ENCODE data around the gene ZNF595.
"Not testable (repeated sequence)": the region's sequence is repeated elsewhere in the genome, so short reads cannot be mapped to it uniquely, and the experiment has no call there.

ZNF595 gene

DNA sequence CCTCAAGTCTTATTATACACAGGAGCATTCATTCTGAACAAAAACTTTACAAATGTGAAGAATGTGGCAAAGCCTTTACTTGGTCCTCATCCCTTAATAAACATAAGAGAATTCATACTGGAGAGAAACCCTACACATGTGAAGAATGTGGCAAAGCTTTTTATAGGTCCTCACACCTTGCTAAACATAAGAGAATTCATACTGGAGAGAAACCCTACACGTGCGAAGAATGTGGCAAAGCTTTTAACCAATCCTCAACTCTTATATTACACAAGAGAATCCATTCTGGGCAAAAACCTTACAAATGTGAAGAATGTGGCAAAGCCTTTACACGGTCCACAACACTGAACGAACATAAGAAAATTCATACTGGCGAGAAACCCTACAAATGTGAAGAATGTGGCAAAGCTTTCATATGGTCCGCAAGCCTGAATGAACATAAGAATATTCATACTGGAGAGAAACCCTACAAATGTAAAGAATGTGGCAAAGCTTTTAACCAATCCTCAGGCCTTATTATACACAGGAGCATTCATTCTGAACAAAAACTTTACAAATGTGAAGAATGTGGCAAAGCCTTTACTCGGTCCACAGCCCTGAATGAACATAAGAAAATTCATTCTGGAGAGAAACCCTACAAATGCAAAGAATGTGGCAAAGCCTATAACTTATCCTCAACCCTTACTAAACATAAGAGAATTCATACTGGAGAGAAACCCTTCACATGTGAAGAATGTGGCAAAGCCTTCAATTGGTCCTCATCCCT is 33.6 kb downstream of the ZNF595 start:
- DNase-seq, result not testable (repeated sequence)

DNA sequence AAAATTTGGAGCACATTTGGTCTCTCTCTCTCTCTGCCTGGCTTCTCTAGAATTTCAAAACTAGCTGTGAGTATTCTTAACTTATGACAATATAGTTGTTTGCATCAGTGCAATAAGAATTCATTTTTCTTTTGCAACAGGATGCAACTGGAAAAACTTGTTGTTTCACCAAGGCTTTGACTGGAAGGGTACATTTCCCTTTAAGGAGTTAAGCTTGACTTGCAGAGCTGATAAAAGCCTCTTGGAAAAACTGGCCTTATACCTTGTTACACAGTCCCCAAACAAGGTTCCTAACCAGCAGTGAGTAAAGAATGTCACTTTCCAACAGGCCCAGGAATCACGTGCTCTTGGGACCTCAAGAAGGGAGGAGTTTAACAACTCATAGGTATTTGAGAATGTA is 45.3 kb downstream of the ZNF595 start:
- no peak for DNase-seq

DNA sequence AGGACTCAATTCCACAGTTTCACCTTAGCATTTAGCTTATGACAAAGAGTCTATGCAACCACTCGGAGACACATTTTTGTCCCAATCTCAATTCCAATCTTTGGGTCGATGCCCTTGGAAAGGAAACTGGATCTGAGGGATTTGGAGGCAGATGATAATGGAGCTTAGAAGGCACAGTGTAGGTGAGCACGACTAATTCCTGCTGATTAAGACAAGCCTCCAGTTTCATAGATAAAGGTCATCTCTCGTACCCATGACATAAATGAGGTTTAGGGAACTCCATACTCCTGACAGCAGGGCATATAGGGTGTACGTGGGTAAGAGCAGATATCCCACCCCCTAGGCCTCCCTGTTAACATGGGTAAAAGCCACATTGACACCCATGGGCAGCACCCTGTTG is 46.7 kb downstream of the ZNF595 start:
- no peak for DNase-seq

DNA sequence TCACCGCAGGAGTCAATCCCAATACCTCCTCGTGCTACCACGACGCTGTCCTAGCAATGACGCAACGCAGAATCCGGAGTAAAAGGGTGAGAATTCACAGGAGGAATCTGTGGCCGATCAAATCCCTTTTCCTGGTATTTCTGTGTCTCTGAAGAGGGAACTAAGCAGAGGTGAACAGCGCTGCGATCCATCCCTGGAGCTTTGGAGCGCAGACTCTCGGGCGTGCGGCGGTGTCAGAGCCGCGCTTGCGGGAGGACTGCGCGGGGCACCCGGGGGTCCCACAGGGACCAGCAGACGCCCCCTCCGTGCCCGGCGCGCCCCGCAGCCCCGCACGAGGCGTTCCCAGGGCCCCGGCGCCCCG is 53.9 kb downstream of the ZNF595 start:
- no peak for DNase-seq

DNA sequence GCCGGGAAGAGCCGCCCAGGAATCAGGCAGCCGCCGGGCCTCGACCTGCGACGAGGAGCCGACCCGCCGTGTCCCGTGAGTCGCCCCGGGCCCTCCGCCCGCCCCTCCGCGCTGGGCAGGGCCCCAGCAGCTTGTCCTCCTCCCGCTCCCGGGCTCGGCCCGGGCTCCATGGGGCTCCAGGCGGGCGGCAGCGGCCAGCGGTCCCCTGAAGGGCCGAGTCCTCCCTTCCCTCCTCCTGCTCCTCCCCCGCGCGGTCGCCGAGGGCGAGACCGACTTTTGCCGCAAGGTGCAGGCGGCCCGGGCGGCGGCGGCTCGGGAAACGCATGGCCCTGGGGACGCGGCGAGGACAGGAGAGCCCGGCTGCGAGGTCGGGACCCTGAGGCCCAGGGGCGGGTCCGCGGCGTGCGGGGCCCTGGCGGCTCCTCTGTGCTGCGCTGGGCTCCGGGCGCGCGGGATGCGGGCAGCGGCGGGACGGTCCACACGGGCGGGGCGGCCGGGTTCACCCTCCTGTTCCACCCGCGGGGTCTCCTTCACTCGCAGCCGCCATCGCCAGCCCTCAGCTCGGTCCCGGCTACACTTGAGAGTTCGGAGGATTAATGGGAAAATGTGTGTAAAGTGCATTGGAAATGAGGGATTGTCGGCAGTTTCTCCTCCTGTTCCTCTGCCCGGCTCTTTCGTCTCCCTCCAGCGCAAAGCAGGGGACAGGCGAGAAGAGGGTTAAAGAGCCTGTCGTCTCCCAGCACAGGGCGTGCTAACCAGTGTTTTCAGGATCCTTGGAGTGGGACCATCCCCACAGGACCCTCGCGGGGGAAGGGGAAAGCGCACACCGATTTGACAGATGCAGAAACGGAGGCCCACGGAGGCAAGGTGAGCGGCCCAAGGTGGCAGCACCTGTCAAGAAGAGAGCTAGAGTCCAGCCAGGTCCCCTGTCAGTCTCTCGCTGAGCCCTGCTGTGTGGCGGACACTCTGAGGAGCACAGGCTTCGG is 54.6 kb downstream of the ZNF595 start:
- DNase-seq, result no peak

DNA sequence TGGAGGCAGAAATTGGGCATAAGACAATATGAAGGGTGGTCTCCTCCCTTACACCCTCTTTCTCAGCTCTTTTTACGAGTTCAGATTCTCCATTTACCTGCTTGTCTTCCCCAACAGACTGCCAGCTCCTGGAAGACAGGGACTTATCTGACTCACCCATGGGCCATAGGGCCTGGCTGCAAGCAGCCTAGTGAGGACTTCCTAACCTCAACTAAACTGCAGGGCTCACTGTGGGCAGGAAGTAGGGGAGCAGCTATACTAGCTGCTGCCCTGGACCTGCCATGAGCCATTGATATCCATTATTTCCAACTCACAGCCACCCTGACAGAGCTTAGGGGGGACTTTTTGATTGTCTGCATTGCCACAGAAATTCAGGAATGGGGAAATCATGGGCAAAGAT is 59.6 kb downstream of the ZNF595 start:
- DNase-seq, result no peak

DNA sequence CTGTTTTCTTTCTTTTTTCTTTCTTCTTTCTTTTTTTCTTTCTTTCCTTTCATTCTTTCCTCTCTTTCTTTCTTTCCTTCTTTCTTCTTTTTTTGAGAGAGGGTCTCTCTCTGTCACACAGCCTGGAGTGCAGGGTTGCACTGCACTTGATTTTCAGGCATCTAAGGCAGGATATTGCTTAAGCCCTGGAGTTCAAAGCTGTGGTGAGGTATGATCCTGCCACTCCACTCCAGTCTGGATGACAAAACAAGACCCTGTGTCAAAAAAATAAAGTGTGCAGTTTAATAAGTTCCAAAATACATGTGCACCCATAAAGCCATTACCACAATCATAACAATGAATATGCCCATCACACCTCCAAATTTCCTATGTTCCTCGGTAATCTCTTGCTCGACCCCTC is 60.6 kb downstream of the ZNF595 start:
- DNase-seq, result no peak

DNA sequence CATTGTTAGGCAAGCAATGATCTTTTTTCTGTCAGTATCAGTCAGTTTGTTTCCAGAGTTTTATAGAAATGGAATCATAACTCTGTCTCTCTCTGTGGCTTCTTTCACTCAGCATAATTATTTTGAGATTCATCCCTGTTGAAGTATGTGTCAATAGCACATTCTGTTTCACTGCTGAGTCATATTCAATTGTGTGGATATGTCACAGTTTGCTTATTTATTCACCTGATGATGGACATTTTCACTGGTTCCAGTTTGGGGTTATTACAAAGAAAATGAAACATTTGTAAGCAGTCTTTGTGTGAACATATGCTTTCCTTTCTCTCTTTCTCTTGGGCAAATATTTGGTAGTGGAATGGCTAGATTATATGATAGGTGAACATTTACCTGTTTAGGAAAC is 61.0 kb downstream of the ZNF595 start:
- no peak for DNase-seq

DNA sequence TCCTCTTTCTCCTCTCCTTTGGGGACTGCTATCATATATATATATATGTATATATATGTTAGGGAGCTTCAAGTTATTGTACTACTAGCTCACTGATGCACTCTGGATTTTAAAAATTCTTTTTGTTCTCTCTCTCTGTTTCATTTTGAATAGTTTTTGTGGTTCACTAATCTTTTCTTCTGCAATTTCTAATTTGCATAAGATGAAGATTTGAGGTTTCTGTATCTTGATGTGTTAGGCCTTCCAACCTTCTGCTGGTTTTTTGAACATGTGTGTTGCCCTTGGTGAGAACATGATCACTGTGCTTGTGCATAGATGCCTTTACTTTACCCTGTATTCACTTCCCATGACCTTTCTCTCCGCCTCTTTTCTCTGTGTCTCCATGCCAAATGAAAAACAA is 63.4 kb downstream of the ZNF595 start:
- no peak for DNase-seq

DNA sequence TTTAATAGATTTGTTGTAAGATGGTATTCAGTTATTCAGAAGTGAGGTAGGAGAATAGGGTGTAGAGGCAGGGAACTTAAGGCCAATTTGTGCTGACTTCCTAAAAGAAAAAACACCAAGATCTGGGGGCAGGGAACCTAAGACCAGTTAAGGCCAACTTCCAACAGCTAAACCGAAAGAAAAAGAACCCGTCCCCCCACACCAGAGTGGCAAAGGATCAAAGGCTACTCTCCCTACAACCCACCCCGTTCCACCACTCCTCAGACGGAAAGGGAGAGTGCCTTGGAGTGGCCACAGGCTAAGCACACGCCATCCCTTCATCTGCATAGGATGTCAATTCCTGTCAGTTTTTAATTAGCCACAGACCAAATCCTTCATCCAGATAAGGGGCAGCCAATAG is 67.5 kb downstream of the ZNF595 start:
- DNase-seq, result no peak

DNA sequence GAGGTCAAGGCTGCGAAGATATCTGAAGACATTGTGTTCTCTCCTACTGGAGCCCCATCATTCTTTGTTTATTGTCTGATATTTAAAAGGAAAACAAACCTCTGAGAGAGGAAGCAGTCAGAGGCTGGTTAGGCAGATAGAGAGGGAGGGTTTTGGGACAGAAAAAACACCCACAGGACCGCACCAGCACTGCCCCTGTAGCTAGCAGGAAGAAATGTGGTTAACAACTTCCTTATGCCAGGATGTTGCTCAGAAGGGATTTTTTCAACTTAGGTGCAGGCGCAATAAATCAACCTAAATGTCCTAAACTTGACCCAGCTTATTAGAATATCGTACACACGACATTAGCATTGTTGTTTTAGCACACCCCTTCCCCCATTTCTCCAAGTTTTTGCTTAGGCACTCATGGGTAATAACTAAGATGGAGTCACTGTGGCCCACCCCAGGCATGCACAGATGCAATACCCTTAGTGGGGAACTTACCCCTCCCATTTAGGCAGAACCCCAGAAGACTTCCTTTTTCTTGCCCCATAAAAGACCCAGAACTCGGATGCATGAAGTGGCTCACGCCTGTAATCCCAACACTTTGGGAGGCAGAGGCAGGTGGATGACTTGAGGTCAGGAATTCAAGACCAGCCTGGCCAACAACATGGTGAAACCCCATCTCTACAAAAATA is 68.4 kb downstream of the ZNF595 start:
- no peak for DNase-seq

DNA sequence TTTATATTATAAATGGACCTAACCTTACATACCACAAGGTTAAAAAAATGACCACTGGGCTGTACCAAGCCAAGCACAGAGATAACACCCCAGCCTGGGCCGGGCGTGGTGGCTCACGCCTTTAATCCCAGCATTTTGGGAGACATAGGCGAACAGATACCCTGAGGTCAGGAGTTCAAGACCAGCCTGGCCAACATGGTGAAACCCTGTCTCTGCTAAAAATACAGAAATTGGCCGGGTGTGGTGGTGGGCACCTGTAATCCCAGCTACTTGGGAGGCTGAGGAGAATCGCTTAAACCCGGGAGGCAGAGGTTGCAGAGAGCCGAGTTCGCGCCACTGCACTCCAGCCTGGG is 70.8 kb downstream of the ZNF595 start:
- not testable (repeated sequence) for DNase-seq

DNA sequence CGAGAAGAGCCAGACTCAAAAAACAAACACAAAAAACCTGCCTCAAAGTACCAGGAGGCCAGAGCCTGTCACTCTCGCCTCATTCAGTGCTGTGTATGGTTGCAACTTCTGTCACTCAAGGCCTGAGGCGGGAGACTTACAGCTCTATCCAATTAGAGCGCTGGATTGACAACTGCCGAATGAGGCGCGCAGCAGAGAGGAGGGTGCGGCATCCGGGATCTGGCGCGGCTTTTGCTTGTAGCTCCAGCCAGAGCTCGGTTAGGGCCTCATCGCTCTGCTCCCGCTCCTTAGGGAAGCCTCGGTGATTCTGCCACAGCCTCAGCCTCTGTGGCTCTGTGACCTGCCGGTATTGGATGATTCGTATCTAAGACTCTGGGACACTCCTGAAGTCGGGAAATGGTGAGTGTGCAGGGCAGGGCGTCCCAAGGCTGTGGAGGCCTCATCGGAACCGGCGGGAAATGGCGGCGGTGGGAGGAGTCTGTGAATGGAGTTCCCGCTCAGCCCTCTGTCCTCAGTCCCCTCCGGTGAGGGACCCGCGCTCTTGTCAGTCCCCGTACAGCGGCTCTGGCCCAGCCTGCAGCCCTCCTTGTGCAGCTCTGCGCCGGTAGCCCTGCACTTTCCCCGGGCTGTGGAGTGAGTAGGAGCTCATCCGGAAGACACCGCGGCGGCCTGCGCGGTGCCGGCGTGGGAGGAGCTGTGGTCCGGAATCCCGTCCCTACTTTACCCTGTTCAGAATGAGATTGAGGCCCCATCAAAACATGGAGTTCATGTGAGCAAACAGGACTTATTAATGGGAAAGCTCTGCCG is 71.4 kb downstream of the ZNF595 start, which contains the start of gene ZNF718:
TSS of gene ZNF718 (plus strand) at position 227 of the 807 bp plus-strand sequence. CDS start at position 397, 170 bp downstream.
- peak; percentile 80 for DNase-seq

DNA sequence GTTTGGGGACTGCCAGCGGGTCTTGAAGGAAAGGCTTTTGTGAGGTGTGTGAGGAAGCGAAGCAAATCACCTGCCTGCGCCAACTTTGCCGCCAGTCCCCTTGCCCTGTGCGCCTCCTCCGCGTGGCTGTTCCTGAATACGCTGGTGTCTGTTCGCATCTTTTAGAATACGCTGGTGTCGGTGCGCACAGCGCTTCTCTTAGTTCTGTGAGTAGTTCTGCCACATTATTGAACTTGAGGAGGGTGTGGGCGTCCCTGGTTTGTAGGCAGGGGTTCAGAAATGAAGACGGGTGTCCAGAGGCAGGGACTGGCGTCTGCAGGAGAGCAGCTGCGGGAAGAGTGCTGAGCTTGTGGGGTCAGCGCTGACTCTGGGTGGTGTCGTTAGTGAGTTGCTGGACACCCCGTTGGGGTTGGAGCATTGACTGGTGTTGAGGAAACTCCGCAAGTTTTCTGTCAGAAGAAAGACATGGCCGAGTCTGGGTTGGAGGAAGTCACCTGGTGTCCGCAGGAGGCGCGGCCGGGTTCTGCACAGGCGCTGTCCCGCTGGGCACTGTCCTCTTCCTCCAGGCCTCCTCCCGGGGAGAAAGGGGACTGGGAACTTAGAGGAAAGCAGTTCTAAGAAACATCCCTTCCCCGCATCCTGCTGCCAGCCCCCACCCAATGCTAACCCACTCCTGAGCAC is 72.1 kb downstream of the ZNF595 start:
- peak; percentile 25 for DNase-seq

DNA sequence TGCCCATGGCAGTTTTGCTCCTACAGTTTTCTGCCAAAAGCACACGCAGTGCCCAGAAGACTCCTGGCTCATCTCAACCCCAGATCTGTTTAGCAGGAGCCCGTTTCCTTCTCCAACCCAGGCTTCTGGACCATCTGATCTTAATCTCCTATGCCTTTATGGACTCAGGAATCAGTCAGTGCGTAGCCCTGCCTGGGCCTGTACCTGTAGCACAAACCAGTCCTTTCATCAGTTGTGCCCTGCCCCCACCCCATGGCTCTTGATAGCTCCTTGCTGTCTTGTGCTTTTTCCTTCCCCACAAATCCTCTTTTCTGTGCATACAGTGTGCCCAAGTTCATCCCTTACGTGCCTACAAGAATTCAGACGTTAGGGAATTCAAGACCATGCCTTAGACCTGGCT is 72.7 kb downstream of the ZNF595 start:
- no peak for DNase-seq

DNA sequence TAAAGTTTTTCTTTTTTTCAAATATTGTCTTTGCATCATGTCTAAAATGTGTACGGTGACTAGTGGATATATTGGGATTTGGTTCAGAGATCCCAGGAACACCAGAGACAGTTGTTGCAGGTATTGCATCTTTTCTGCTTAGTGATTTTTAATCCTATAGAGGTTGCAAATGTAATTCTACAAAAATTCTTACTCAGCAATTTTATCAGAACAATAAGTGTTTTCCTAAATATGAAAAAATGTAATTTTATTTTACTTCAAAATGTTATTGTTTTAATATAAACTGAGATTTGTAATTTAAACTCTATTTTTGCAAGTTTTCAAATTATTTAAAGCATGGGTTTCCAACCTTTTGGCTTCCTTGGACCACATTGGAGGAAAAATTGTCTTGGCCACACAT is 79.4 kb downstream of the ZNF595 start:
- no peak for DNase-seq
